ENCODE data around the gene HCRTR1. TPM values are rescaled to one million over a fixed set of nuclear protein-coding genes. Genes with fewer than 3 reads are reported as not detected.

HCRTR1 gene
- total RNA-seq, 1 donor from 2014 or later, result not detected

GRCh38 chr1:31598980-31599379 is 18.5 kb upstream of the HCRTR1 start:
- DNase-seq (ENCODE audit: low read depth), result no peak

- DNase-seq (ENCODE audit: low read depth), result no peak
Measured at GRCh38 chr1:31600641-31601040, 16.8 kb upstream of the HCRTR1 start.

- DNase-seq (ENCODE audit: low read depth), result no peak
Measured at GRCh38 chr1:31602081-31602480, 15.4 kb upstream of the HCRTR1 start.

- no peak for DNase-seq (ENCODE audit: low read depth)
Measured at GRCh38 chr1:31605908-31606427, 11.5 kb upstream of the HCRTR1 start.

- DNase-seq (ENCODE audit: low read depth), result no peak
Measured at GRCh38 chr1:31607360-31607759, 10.1 kb upstream of the HCRTR1 start.

GRCh38 chr1:31609514-31610118 is 7.9 kb upstream of the HCRTR1 start:
- DNase-seq (ENCODE audit: low read depth), result no peak

GRCh38 chr1:31614414-31615005 is 3.0 kb upstream of the HCRTR1 start:
- no peak for DNase-seq (ENCODE audit: low read depth)

- DNase-seq (ENCODE audit: low read depth), result no peak
Measured at GRCh38 chr1:31615414-31615813, 2.1 kb upstream of the HCRTR1 start.

GRCh38 chr1:31615939-31616338 is 1.6 kb upstream of the HCRTR1 start:
- DNase-seq (ENCODE audit: low read depth), result no peak

GRCh38 chr1:31617916-31618746 is 642 bp downstream of the HCRTR1 start:
- DNase-seq (ENCODE audit: low read depth), result no peak

GRCh38 chr1:31618916-31619846 is 1.7 kb downstream of the HCRTR1 start:
- DNase-seq (ENCODE audit: low read depth), result no peak

GRCh38 chr1:31620631-31621497 is 3.4 kb downstream of the HCRTR1 start:
- no peak for DNase-seq (ENCODE audit: low read depth)

GRCh38 chr1:31621498-31621820 is 4.0 kb downstream of the HCRTR1 start:
- no peak for DNase-seq (ENCODE audit: low read depth)

GRCh38 chr1:31621847-31622730 is 4.6 kb downstream of the HCRTR1 start:
- no peak for DNase-seq (ENCODE audit: low read depth)

GRCh38 chr1:31623365-31623764 is 5.9 kb downstream of the HCRTR1 start:
- DNase-seq (ENCODE audit: low read depth), result no peak

- DNase-seq (ENCODE audit: low read depth), result no peak
Measured at GRCh38 chr1:31624309-31624708, 6.8 kb downstream of the HCRTR1 start.

GRCh38 chr1:31624731-31625514 is 7.4 kb downstream of the HCRTR1 start:
- no peak for DNase-seq (ENCODE audit: low read depth)

- DNase-seq (ENCODE audit: low read depth), result peak; percentile 82
Measured at GRCh38 chr1:31625561-31626222, 8.2 kb downstream of the HCRTR1 start.
